Medulla oblongata (tissue), 1 donor: ENCODE measurements around the gene SPECC1L.
"Not testable (repeated sequence)": the region's sequence is repeated elsewhere in the genome, so short reads cannot be mapped to it uniquely, and the experiment has no call there.

ENCODE experiments used
- DNase-seq: peaks from one replicate; pipeline ENCODE4 v3.0.0-alpha.2; 2015; ENCODE audit errors: extremely low spot score

The SPECC1L gene

DNA sequence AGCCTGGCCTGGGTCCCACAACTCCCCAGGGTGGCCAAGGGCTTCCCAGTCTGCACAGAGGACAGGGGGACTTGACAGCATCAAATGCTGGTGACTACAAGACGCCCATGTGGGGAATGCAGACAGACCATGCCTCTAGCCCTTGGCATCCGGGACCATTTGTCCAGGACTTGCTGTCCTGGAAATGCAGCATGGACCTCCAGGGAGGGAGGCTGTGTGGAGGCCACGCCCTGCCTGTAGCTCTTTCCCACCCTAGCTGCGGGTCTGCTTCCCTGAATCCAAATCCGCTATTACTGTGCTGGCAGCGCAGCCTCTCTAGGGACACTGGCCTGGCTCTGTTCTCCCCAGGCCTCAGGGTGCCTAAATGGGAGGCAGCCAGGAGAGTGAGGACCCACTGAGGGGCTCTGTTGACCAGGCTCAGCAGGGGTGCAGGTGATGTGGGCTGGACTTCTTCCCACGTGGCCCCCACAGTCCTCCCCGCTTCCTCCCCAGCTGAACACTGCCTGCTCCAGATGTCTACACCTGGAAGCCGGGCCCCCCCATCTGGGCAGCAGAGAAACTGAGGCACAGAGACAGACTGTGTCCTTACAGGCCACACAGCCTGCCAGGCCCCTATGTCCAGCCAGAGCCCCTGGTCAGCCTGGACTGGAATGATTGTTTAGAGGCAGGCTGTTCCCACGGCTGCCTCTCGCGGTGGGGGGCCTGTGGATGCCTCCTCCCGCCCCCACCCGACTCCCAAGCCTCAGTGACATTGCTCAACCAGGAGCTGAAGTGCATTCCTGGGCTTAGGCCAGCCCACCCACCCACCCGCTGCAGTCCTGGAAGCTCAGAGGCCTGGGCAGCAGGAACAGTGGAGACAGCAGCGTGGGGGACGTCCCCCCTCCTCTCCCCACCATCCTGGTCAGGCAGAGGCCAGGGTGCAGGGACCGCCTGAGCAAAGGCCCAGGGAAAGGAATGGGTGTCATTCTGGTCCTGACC is 24.8 kb upstream of the SPECC1L start:
- DNase-seq = not testable (repeated sequence)

DNA sequence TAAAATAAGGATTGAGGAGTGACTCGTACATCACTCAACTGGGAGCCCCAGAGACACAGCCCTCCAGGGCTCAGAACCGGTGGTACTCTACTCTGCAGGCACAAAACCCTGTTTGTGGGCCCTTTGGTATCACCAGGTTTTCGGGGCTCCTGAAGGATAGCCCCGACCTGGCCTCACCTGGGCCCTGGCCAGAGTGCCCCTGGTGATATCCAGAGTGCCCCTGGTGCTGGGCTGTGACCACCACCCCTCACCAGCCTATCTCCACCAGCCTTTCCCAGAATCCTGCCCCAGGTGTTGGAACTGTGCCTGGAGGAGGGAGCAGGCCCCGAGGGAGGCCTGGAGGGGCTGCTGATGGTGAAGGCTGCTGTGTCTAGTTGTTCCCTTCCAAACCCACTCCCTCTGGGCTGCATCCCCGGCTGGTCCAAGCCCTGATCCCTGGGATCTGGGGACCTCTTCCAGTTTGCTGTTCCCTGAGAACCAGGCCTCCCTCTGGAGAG is 23.6 kb upstream of the SPECC1L start:
- no peak for DNase-seq

DNA sequence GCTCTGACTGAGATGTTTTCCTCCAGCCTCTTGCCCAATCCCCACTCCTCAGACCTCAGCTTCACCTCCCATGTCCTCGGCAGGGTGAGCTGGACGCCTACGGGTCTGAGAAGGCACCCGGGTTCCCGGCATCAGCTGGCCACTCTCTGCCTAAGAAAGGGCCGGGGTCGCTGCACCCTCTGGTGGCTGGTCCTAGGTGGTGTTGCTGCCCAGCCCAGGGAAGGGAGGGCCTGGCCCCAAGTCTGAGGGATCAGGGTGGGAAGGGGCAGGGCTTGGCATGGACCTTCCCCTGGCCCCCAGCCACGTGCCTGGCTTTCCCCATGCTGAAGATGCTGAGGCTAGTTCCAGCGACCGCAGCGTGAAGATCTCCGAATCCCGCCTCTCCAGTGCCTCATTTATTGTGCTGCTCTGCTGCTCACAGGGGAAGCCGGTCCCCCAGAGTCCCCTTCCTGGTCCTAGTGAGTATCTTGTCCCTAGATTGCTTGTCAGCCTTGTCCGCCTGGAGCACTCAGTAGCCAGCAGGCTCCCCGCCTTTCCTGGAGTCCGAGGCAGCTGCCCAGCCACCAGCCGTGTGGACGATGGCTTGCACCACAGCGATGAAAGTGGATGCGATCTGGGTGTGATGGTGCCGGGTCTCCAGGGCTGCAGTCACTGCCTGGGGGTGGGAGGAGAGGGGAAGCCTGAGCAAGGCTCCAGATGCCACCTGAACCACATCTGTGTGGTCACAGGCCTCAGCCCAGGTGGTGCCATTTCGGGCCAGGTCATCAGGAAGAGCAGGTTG is 22.9 kb upstream of the SPECC1L start:
- DNase-seq = peak; percentile 88

DNA sequence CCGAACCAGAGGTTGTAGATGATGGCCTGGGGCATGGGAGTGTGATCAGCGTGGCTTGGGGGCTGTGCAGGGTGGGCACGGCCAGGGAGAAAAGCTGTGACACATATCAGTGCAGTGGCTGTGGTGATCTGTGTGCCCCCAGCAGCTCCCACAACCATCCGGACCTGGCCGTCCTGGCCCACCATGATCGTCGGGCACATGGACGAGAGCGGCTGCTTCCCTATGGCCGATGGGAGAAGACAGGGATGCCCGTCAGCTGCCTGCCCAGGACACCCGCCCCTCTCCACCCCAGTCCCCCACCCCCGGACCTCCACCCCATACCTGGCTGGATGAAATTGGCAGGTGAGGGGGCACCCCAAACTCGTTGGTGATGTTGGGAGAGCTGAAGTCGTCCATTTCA is 22.0 kb upstream of the SPECC1L start:
- not testable (repeated sequence) for DNase-seq

DNA sequence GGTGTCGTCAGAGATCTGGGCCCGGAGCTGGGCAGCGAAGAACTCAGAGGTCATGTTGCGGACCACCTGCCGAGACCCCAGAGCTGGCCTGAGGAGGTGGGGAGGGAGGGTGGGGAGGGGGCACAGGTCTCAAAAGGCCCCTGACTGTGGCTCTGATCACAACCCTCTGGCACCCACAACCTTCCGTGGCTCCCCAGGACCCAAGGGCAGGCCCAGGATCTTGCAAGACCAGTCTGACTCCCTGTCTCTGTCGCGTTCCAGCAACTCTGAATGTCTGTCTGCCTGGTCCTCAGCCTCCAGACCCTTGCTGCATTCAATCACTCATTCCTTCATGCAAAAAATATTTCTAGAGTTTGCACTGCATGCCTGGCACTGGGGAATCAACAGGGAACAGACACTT is 21.2 kb upstream of the SPECC1L start:
- DNase-seq = not testable (repeated sequence)

DNA sequence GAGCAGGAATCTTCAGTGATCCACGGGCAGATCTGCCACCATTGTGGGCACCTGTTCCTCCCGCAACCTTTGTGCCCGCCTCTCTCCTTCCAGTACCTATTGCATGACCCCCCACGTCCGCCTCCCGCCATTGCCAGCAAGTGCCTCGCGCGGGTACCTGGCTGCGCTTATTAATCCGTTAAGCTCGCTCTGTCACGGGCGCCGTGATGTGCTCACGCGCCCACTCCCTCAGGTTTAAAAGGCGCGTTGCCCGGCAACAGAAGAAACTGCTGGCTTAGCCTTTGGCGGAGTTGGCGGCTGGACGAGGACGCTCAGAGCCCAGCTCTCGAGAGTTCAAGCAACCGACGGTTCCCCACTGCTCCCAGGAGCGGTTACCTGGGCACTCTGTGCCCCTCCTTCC is 19.3 kb upstream of the SPECC1L start:
- DNase-seq = not testable (repeated sequence)

DNA sequence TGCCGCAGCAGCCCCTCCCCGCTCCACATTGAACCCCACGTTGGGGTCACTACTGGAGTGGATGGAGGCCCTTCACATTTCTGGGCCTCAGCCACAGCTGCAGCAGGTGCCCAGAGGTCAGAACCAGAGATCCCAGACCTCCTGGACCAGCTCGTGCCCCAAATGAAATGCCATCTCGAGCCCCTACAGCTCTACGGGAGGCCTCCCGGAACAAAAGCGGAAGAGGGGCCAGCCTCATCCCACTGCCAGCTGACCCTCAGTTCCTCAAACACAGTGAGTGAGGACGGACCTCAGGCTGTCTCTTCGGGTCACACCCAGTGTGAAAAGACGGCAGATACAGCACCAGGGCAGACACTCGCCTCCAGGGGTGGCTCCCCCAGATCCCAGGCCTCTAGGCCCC is 17.5 kb upstream of the SPECC1L start:
- not testable (repeated sequence) for DNase-seq

DNA sequence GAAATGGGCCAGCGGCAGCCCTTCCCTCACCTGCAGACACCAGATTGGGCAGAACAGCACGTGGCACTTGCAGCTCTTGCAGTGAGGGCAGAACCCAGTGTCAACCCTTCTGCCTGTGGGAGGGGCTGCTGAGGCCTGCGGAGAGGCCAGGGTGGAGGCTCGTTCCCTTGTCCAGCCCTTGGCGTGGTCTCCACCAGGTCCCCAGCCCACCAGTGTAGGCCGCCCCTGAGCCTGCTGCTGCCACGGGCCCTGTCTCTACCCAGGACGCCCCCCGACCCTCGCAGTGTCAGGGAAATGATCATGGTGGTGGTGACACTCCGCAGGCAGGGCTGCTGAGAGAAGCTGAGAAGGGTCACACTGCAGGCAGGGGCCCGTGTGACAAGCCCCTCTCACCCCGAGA is 14.5 kb upstream of the SPECC1L start:
- not testable (repeated sequence) for DNase-seq

DNA sequence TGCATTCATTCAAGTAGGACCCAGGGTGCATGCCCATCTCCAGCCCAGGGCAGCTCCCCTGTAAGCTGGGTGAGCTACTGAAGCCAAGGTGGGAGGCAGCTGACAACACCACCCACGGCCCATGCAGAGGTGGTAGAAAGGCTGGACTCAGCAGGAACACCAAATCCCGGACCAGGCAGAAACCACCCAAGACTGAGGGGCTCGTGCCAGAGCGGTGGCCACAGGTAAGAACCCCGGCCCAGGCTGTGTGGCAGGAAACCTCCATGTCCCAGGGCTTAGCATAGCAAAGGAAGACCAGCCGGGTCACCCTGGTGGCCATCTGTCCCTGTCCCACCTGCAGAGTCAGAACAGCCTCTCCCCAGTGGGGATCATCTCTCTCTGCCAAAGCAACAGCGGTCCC is 13.9 kb upstream of the SPECC1L start:
- DNase-seq = not testable (repeated sequence)

DNA sequence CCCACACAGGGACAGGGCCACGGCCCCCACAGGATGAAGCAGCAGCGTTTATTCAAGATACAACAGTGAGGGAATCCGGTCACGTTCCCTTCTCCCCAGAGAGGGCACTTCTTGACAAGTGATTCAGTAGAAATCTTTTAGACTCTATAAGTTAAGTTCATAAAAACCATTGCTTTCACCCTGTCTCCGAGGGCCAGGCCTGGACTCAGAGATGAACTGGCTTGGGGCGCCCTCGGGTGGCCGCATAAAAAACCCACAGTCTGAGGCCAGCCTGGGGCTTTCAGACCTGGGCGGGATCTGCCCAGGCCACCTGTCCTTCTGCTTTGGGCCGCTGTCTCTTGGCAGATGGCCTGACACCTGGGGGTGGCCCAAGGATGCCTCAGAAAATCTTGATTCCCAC is 11.2 kb upstream of the SPECC1L start:
- DNase-seq = peak; percentile 54

DNA sequence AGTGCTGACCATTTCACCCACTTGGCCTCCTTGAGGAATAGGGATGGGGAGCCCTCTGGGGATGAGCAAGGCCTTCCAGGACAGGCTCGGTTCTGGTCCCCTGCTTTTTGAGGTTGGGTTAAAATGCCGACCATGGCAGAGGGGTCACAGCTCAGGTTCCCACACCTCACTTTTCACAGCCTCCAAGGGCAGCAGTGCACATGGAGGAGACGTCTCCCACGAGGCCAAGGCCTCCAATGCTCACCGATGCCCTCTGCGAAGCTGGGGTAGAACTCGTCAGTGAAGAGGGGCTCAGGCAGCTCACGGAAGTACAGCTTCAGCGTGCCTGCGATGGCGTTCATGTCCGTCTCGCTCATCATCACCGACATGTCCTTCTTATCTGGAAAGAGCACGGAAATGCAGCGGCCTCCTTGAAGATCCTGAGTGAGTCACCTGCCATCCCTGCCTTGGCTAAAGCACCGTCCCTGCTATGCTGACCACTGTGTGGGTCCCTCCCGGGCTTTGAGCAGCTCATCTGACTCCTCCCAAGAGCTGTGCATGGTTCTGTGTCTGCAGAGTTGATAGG is 8.4 kb upstream of the SPECC1L start:
- DNase-seq = not testable (repeated sequence)

DNA sequence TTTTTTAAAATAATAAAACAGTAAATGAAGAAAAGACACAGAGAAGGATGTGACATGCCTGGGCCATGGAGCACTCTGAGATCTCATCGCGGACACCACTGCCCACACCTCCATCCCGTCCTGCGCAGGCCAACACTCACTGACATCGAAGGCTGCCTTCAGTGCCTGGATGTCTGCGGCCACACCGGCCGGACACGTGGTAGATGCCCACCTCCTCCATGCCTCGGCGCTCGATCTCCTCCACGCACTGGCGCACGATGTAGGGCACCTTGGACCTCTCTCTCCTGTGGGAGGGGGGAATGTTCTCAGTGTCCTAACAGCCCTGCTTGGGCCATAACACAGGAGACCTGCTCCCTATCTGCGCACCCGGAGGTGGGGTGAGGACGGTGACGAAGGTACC is 7.2 kb upstream of the SPECC1L start:
- not testable (repeated sequence) for DNase-seq

DNA sequence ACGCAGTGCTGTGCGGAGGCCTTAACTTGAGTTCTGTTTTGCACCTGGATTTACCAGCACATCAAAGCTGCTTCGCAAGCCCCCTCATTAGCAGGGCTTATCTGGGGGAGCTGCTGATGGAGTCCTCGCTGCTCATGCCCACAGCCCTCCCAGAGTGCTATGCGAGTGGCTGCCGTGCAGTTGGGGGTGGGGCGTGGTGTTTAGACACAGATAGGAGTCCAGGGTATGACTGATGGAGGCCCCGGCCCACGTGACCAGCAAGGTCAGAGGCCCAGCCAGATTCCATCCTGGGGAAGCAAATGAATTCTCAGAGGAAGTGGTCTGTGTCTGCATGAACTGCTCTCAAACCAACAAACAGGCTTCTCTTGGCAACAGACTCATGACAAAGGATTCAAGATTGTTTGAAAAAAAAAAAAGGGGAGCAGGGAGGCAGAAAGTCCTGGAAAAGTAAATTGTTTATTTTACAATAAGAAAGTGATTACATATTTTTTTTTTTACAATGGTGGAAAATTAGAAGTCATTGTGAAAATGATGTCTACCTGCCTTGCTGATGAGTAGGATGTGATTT is 6.2 kb upstream of the SPECC1L start:
- DNase-seq = not testable (repeated sequence)

DNA sequence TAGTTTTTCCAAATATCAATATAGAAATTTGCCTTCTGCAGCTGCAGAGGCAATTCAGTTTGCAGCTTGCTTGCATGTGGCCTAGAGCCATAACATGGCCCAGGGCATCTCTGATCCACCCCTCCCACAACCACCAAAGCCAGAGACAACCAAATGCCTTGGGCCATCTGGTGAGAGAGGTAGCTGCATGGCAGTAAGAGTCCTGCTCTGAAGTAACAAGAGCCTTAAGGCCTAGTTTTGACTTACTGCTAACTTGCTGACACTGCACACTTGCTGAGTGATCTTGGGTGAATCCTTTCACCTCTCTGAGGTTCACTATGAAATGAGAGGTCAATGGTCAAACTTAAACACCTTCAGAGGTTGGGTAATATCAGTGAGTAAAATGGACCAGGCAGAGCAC is 4.9 kb upstream of the SPECC1L start:
- DNase-seq = no peak

DNA sequence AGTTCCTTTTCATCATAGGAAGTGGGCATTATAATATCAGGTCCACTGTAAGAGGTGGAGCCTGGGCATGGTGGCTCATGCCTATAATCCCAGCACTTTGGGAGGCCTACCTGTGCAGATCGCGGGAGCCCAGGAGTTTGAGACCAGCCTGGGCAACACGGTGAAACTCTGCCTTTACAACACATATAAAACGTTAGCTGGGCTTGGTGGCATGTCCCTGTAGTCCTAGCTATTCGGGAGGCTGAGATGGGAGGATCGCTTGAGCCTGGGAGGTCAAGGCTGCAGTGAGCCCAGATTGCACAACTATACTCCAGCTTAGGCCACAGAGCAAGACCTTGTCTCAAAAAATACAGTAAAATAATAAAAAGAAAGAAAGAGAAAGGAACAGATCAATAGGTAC is 4.1 kb upstream of the SPECC1L start:
- DNase-seq = not testable (repeated sequence)

DNA sequence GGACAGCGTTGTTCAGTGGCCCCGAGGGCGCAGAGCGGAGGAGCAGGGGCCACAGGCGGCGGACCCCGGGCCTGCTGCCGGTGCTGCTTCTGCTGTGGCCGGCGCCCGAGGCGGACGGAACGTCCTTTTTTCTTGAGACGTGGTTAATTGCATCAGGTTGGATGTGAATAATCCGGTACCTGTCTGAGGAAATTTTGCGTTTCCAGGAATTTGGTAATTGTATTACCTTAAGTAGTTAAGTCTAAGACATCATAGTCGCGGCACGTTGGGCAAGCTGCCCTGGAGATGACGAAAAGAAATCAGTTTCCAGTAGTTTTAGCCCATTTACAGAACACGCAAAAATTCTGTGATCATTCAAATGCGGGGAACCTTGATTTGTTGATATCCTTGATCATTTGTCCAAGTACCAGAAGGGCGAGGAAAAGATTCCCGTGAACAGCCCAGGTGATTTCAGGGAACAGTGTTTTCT is 789 bp downstream of the SPECC1L start:
- peak; percentile 29 for DNase-seq

DNA sequence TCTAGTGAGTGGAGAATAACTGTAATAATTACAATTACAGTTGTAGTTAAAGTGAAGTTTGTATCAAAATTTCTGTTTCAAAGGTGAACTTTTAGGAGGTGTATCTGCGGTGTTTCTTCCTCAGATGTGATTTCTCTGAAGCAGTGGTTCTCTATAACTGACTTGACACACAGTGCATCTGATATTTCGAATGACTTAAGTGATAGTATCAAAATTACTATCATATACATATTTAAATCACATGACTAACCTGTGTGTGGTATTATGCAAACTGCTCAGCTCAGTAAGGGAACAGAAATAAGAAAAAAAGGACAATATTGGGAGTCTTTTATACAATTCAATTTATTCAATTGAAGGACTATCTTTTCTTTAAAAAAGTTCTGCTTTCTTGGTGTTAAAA is 2.4 kb downstream of the SPECC1L start:
- DNase-seq = not testable (repeated sequence)

DNA sequence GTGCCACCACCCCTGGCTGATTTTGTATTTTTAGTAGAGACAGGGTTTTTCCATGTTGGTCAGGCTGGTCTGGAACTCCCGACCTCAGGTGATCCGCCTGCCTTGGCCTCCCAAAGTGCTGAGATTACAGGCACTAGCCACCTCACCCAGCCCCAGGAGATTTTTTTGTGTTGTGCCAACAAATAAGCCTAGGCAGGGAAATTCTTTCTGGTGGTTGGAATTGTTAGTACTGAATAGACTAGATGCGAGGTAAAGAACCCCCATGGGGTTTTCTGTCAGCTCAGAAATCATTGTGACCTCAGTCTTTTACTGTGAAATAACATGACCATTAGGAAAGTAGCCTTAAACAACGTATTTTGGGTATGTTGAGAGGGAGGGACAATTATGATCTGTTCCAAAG is 3.3 kb downstream of the SPECC1L start:
- DNase-seq = not testable (repeated sequence)

DNA sequence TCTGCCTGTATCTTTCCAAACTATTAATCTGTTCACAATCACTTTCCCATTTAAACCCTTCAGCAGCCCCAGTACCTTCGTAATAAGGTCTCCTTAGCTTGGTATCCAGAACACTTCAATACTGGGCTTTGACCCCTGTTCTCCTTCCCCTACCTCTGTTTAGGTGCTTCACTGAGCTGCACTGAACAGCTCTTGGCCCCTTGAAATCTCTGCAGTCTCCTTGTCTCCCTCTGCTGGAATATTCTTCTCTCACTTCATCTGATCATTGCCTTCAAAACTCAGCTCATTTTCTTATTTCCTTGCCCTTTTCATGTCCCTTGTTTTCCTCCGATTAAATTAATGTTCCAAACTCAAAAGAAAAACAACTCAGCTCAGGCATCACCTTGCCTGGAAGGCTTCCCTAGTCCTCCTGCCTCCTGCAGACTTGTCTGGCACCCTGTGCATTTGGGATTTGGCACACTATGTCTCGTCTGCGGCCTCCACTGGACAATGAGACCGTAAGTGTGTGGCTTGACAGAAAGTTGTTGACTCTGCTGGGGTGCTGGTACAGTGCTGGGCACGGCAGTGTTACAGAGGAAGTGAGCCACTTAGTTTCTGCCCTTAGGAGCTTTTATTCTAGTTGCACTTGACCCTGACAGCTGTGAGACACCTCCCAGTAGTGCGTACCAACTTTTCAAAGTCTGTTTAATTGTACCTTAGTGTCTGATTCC is 4.2 kb downstream of the SPECC1L start:
- DNase-seq = not testable (repeated sequence)

DNA sequence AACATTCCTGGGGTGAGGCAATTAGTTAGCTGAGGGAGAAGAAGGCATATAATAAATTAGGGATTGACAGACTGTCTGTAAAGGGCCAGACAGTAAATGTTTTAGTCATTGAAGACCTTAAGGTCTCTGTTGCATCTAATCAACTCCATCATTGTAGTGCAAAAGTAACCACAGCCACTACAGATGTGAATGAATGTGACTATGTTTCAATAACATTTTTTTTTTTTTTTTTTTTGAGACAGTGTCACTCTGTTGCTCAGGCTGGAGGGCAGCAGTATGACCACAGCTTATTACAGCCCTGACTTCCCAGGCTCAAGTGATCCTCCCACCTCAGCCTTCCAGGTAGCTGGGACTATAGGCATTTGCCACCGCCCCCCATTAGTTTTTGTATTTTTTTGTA is 9.7 kb downstream of the SPECC1L start:
- not testable (repeated sequence) for DNase-seq

DNA sequence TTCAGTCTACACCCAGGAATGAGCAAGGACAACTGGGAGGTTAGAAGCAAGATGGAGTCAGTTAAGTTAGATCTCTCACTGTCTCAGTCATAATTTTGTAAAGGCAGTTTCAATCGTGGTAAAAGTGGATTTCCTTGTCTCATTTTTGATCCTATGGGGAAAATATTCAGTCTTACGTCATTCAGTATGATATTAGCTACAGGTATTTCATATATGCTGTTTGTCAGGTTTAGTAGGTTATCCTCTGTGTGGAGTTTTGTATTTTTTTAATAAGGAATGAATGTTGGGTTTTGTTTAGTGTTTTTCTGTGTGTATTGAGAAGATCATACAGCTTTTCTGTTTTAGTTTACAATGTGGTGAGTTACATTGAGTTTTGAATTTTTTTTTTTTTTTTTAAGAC is 11.8 kb downstream of the SPECC1L start:
- no peak for DNase-seq
